AG08396 (cell line): ENCODE results near the gene FLRT1.

Source experiments
- DNase-seq: peaks from one replicate; pipeline ENCODE4 v3.0.0; 2012; ENCODE audit warnings: low spot score, mixed read lengths

Gene FLRT1

GRCh38 chr11:64006398-64006797 lies 29.3 kb upstream of the FLRT1 start:
- DNase-seq, result no peak

- peak; percentile 79 for DNase-seq
These were observed 28.5 kb upstream of the FLRT1 start for GRCh38 chr11:64007160-64007628.

- DNase-seq, result peak; percentile 88
These were observed 28.0 kb upstream of the FLRT1 start for GRCh38 chr11:64007629-64008282.

- DNase-seq, result no peak
These were observed 27.3 kb upstream of the FLRT1 start for GRCh38 chr11:64008283-64008913.

- DNase-seq, result no peak
These were observed 26.7 kb upstream of the FLRT1 start for GRCh38 chr11:64008914-64009633.

GRCh38 chr11:64009710-64010109 lies 26.0 kb upstream of the FLRT1 start:
- no peak for DNase-seq

- no peak for DNase-seq
These were observed 24.9 kb upstream of the FLRT1 start for GRCh38 chr11:64010783-64011182.

- DNase-seq, result no peak
These were observed 24.4 kb upstream of the FLRT1 start for GRCh38 chr11:64011371-64011770.

GRCh38 chr11:64013141-64013896 lies 22.4 kb upstream of the FLRT1 start:
- no peak for DNase-seq

GRCh38 chr11:64014356-64014755 lies 21.4 kb upstream of the FLRT1 start:
- DNase-seq, result no peak

- no peak for DNase-seq
These were observed 20.2 kb upstream of the FLRT1 start for GRCh38 chr11:64015510-64015909.

GRCh38 chr11:64015935-64016845 lies 19.5 kb upstream of the FLRT1 start:
- DNase-seq, result no peak

GRCh38 chr11:64017945-64018224 lies 17.8 kb upstream of the FLRT1 start:
- no peak for DNase-seq

GRCh38 chr11:64018310-64018709 lies 17.4 kb upstream of the FLRT1 start:
- no peak for DNase-seq

GRCh38 chr11:64019106-64020037 lies 16.4 kb upstream of the FLRT1 start:
- DNase-seq, result no peak

- DNase-seq, result no peak
These were observed 14.6 kb upstream of the FLRT1 start for GRCh38 chr11:64020976-64021756.

- no peak for DNase-seq
These were observed 14.0 kb upstream of the FLRT1 start for GRCh38 chr11:64021757-64022093.

GRCh38 chr11:64022125-64022784 lies 13.5 kb upstream of the FLRT1 start:
- no peak for DNase-seq
